Measurements from ENCODE around the gene CDC42BPB. TPM values are rescaled to one million over a fixed set of nuclear protein-coding genes. Genes with fewer than 3 reads are reported as not detected.

CDC42BPB gene
- polyA plus RNA-seq, 1 donor (not counting 4 experiments of a cell fraction or from before 2014, with no cell fraction given) = 41.3 TPM

DNA sequence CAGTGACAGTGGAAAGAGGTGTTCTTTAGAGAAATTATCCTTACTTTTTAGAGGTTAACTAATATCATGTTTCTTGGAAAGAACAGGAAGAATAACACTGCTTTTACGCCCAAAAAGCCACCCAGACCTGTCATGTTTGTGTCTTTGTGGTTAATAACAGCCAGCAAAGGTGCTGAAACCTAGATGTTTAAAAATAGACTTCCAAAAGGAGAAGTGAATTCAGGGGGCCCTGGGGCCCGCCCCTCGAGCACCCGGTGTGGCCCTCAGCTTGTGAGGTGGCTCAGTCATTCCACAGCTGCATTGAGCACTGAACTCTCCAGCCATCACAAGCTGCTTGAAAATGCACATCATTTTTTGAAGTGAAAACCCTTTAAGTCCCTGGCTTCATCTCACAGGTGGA is 155.7 kb downstream of the CDC42BPB start:
- Histone ChIP-seq H2AFZ (ENCODE audit: control insufficient read depth, low read length) (no peak overlapping the region), H3K4me2 (ENCODE audit: control insufficient read depth, extremely low read depth, insufficient read depth, low read depth, low read length) (no peak overlapping the region), H3K4me3 (ENCODE audit: control insufficient read depth in 2 of 3, extremely low read depth in 1 of 3, insufficient read depth in 2 of 3, low read depth in 1 of 3, low read length in 3 of 3) (no peak overlapping the region), H4K20me1 (ENCODE audit: control insufficient read depth, extremely low read depth, insufficient read depth, low read length) (no peaks in the 10 kb centered on the region), H3K4me1 (ENCODE audit: control insufficient read depth, extremely low read depth, insufficient read depth, low read length) (no peaks in the 10 kb centered on the region), H3K27me3 (ENCODE audit: control insufficient read depth, extremely low read depth, insufficient read depth, low read length) (no peaks in the 10 kb centered on the region), H3K36me3 (ENCODE audit: control insufficient read depth in 2 of 2, extremely low read depth in 1 of 2, insufficient read depth in 2 of 2, low read length in 2 of 2) (peaks cover 4 to 15% of the 10 kb centered on the region in 2 experiments), H3K9me1 (ENCODE audit: control insufficient read depth, extremely low read depth, insufficient read depth, low read length) (no peaks in the 10 kb centered on the region), H3K9ac (ENCODE audit: control insufficient read depth, extremely low read depth, insufficient read depth, low read length) (no peak overlapping the region), H3K9me3 (ENCODE audit: control insufficient read depth, low read depth, low read length) (no peaks in the 10 kb centered on the region), H3K27ac (ENCODE audit: control insufficient read depth, insufficient read depth, low read length) (no peak overlapping the region), H3K79me2 (ENCODE audit: control insufficient read depth, insufficient read depth, low read length) (no peaks in the 10 kb centered on the region)
- FAIRE-seq (no peak), DNase-seq (ENCODE audit: low read depth, low spot score) (no peak)
- TF ChIP-seq EZH2 (IDR thresholded peaks at IDR 0.05; ENCODE audit: low read length) = no peak
- TF ChIP-seq, protein P1, sequence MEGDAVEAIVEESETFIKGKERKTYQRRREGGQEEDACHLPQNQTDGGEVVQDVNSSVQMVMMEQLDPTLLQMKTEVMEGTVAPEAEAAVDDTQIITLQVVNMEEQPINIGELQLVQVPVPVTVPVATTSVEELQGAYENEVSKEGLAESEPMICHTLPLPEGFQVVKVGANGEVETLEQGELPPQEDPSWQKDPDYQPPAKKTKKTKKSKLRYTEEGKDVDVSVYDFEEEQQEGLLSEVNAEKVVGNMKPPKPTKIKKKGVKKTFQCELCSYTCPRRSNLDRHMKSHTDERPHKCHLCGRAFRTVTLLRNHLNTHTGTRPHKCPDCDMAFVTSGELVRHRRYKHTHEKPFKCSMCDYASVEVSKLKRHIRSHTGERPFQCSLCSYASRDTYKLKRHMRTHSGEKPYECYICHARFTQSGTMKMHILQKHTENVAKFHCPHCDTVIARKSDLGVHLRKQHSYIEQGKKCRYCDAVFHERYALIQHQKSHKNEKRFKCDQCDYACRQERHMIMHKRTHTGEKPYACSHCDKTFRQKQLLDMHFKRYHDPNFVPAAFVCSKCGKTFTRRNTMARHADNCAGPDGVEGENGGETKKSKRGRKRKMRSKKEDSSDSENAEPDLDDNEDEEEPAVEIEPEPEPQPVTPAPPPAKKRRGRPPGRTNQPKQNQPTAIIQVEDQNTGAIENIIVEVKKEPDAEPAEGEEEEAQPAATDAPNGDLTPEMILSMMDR (optimal IDR thresholded peaks at IDR 0.05 in 1 of 3, IDR thresholded peaks at IDR 0.05 in 1 of 3, conservative IDR thresholded peaks at IDR 0.05 in 1 of 3; ENCODE audit: extremely low read depth in 1 of 3, insufficient read depth in 2 of 3, low read length in 3 of 3) = no peak
- dilution Hi-C loops (cut with MboI; ENCODE audit: extremely low pct_ligation_motif_present, low sequenced_read_pairs) = no loop called here

DNA sequence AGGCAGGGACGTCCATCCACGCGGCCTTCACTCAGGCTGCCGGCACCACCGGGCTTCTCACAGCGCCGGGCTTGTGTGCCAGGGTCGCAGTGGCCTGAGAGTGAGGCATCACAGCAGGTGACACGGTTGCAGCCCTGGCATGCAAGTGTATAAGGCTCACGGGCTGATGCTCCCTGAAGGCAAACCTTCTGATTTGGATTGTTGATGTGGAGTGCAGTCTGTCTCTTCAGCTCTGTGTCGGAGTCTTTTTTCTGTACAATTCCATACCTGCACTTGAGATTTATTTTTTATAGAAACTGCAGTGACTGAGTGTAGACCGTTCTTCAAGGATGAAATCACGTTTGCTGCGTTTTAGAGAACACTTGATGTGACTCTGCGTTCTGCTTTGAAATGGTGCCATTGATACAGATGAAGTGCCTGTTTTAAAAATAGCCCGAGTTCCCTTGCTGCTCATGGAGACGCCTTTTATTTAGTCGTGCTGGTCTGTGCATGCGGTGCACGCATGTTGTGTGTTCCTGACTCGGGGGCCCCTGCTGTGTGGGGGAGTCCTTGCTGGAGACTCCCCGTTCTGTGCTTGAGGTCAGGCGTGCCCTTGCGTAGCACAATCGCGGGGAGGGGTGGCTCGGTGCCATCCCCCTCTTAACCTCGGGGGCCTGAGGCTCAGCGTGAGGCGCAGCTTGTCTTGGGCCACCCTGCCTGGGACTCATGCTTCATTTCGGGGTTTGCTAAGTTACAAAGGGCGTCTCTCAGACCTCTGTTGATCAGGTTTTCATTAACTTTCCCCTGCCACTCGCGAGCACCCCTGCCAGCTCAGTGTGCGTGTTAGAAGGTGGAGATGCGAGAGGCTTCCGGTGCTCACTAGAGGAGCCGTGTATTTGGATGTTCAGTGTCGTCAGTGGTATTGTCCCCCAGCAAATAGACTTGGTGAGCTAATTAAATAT is 156.4 kb downstream of the CDC42BPB start:
- dilution Hi-C loops (cut with MboI; ENCODE audit: extremely low pct_ligation_motif_present, low sequenced_read_pairs) = no loop called here
- H4K20me1 ChIP-seq (ENCODE audit: control insufficient read depth, extremely low read depth, insufficient read depth, low read length) = no peaks in the 10 kb centered on the region
- FAIRE-seq = no peak
- H3K9me3 ChIP-seq (ENCODE audit: control insufficient read depth, low read depth, low read length) = no peaks in the 10 kb centered on the region
- H3K27me3 ChIP-seq (ENCODE audit: control insufficient read depth, extremely low read depth, insufficient read depth, low read length) = no peaks in the 10 kb centered on the region
- H3K9ac ChIP-seq (ENCODE audit: control insufficient read depth, extremely low read depth, insufficient read depth, low read length) = no peak overlapping the region
- no peaks in the 10 kb centered on the region for H3K79me2 ChIP-seq (ENCODE audit: control insufficient read depth, insufficient read depth, low read length)
- H2AFZ ChIP-seq (ENCODE audit: control insufficient read depth, low read length) = no peak overlapping the region
- TF ChIP-seq, protein P1 (optimal IDR thresholded peaks at IDR 0.05 in 1 of 3, IDR thresholded peaks at IDR 0.05 in 1 of 3, conservative IDR thresholded peaks at IDR 0.05 in 1 of 3; ENCODE audit: extremely low read depth in 1 of 3, insufficient read depth in 2 of 3, low read length in 3 of 3) = no peak
- TF ChIP-seq EZH2 (IDR thresholded peaks at IDR 0.05; ENCODE audit: low read length) = no peak
- H3K9me1 ChIP-seq (ENCODE audit: control insufficient read depth, extremely low read depth, insufficient read depth, low read length) = no peaks in the 10 kb centered on the region
- no peak overlapping the region for H3K4me3 ChIP-seq (ENCODE audit: control insufficient read depth in 2 of 3, extremely low read depth in 1 of 3, insufficient read depth in 2 of 3, low read depth in 1 of 3, low read length in 3 of 3)
- H3K4me2 ChIP-seq (ENCODE audit: control insufficient read depth, extremely low read depth, insufficient read depth, low read depth, low read length) = no peak overlapping the region
- no peak for DNase-seq (ENCODE audit: low read depth, low spot score)
- H3K4me1 ChIP-seq (ENCODE audit: control insufficient read depth, extremely low read depth, insufficient read depth, low read length) = no peaks in the 10 kb centered on the region
- H3K36me3 ChIP-seq (ENCODE audit: control insufficient read depth in 2 of 2, extremely low read depth in 1 of 2, insufficient read depth in 2 of 2, low read length in 2 of 2) = peaks cover 4 to 15% of the 10 kb centered on the region in 2 experiments
- H3K27ac ChIP-seq (ENCODE audit: control insufficient read depth, insufficient read depth, low read length) = no peak overlapping the region
